Breast epithelium (tissue), 3 donors: Measurements from ENCODE around the gene NR1I2.

Experiments used
- CTCF ChIP-seq, 3 donors: fragments of 450-650 bp; IDR thresholded peaks; one replicate each; pipeline ENCODE4 v1.5.1; 2016 to 2017; ENCODE audit warnings: antibody characterized with exemption in 3 of 3, mild to moderate bottlenecking in 3 of 3, moderate library complexity in 3 of 3
- POLR2A ChIP-seq: fragments of 450-650 bp; IDR thresholded peaks from one replicate; pipeline ENCODE4 v1.6.1; 2016; ENCODE audit warnings: antibody characterized with exemption, mild to moderate bottlenecking, moderate library complexity

GRCh38 chr3:119794401-119794800, 12.5 kb downstream of the NR1I2 start:
- TF ChIP-seq POLR2A, result no peak
- TF ChIP-seq CTCF (IDR thresholded peaks at IDR 0.05), result no peak
